Nephron (organoid): Measurements from ENCODE around the gene NR1D2.
"Not testable (repeated sequence)": the region's sequence is repeated elsewhere in the genome, so short reads cannot be mapped to it uniquely, and the experiment has no call there.

Experiments
- H3K27ac Mint-ChIP-seq, 3 experiments: 2 replicates each; pipeline ENCODE4 v1.8.0; 2020; ENCODE audit warnings: mixed read lengths in 3 of 3, mild to moderate bottlenecking in 2 of 3, moderate library complexity in 1 of 3
- H3K27me3 Mint-ChIP-seq: 2 replicates; pipeline ENCODE4 v1.8.0; 2021; ENCODE audit warnings: low read depth, mild to moderate bottlenecking, moderate library complexity, mixed read lengths
- H3K36me3 Mint-ChIP-seq: 2 replicates; pipeline ENCODE4 v1.8.0; 2020; ENCODE audit warnings: low read depth, mixed read lengths
- H3K4me1 Mint-ChIP-seq: 2 replicates; pipeline ENCODE4 v1.8.0; 2020; ENCODE audit warnings: mixed read lengths
- H3K4me3 Mint-ChIP-seq, 3 experiments: 2 replicates each; pipeline ENCODE4 v1.8.0; 2020; ENCODE audit warnings: mild to moderate bottlenecking in 3 of 3, mixed read lengths in 3 of 3, moderate library complexity in 2 of 3
- H3K9me3 Mint-ChIP-seq: 2 replicates; pipeline ENCODE4 v1.8.0; 2020; ENCODE audit warnings: mixed read lengths
- TF ChIP-seq, protein P1 (sequence below), 3 experiments: fragments of 200-600 bp; sonication (generic); IDR thresholded peaks; one replicate each; pipeline ENCODE4 v1.5.0; 2021; ENCODE audit warnings: antibody characterized with exemption in 3 of 3; ENCODE audit not compliant: unreplicated experiment in 3 of 3

Gene NR1D2

DNA sequence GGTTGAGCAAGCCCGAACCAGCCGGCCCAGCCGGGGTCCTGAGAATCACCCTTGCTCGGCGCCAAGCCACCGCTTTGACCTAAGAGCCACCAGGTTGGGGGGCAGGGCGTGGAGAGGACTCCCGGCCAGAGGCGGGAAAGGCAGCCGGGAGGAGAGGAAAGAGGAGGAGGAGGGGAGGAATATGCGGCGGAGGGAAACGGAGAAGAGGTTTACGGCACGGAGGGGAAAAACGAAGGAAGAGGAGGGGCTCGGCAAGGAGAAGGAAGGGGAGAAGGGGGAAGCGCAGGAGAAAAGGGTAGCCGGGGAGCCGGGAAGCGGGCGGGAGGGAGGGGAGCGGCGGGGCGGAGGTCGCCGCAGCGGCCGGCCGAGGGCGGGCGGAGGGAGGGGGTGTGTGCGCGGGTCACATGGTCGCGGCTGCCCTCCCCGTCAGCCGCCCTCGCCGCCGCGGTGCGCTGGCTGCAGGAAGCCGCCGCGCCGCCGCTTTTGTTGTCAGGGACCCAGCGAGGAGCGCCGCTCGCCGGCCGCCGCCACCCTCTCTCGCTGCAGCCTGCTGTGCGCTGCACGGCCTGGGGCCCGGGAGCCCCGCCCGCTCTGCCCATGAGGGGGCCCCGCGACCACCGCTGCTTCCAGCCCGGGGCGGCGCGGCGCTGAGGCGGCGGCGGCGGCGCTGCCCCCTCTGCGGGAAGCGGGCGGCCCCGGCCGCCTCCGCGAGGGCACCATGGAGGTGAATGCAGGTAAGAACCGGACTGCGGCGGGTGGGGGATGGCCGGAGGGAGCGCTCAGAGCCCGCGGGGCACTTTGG, at the start of gene NR1D2:
Gene NR1D2 (plus strand): TSS at position 426 of the 802 bp plus-strand sequence. CDS start 293 bp downstream, at position 719.
- H3K4me1 Mint-ChIP-seq: peaks cover 26% of the 10 kb centered on the region
- peak within 1 kb of the TSS; percentile 33 to 91 (median 74) for H3K27ac Mint-ChIP-seq
- no peaks in the 10 kb centered on the region for H3K9me3 Mint-ChIP-seq
- peak within 1 kb of the TSS; percentile 84 to 95 (median 90) for H3K4me3 Mint-ChIP-seq
- H3K36me3 Mint-ChIP-seq: no peaks in the 10 kb centered on the region
- H3K27me3 Mint-ChIP-seq: peaks cover 7% of the 10 kb centered on the region
- TF ChIP-seq, protein P1, sequence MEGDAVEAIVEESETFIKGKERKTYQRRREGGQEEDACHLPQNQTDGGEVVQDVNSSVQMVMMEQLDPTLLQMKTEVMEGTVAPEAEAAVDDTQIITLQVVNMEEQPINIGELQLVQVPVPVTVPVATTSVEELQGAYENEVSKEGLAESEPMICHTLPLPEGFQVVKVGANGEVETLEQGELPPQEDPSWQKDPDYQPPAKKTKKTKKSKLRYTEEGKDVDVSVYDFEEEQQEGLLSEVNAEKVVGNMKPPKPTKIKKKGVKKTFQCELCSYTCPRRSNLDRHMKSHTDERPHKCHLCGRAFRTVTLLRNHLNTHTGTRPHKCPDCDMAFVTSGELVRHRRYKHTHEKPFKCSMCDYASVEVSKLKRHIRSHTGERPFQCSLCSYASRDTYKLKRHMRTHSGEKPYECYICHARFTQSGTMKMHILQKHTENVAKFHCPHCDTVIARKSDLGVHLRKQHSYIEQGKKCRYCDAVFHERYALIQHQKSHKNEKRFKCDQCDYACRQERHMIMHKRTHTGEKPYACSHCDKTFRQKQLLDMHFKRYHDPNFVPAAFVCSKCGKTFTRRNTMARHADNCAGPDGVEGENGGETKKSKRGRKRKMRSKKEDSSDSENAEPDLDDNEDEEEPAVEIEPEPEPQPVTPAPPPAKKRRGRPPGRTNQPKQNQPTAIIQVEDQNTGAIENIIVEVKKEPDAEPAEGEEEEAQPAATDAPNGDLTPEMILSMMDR (IDR thresholded peaks at IDR 0.05; ENCODE audit: unreplicated experiment in 3 of 3): no peak

DNA sequence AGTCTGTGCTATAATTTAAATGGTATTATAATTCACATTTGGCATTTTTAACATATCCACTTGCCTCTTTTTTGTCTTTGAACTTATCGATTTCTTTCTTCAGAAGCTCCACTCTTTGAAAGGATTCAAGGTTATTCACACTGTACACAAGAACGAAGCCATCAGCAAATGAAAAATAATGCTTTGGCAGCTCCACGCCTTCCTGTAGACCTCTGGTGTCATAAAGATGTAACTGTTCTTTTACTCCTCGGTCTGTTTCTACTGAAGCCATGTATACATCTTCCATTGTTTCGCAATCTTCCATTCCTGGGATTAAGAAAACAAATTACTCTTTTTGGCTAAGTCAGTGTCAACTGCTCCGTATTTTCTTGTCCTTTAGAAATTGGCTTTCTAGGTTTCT, 44.3 kb upstream of the NR1D2 start:
- H3K4me1 Mint-ChIP-seq: no peaks in the 10 kb centered on the region
- no peak overlapping the region for H3K4me3 Mint-ChIP-seq
- peaks cover 96% of the 10 kb centered on the region for H3K36me3 Mint-ChIP-seq
- TF ChIP-seq, protein P1 (IDR thresholded peaks at IDR 0.05; ENCODE audit: unreplicated experiment in 3 of 3): no peak
- H3K27me3 Mint-ChIP-seq: no peaks in the 10 kb centered on the region
- H3K27ac Mint-ChIP-seq: no peak overlapping the region
- peaks cover 19% of the 10 kb centered on the region for H3K9me3 Mint-ChIP-seq

DNA sequence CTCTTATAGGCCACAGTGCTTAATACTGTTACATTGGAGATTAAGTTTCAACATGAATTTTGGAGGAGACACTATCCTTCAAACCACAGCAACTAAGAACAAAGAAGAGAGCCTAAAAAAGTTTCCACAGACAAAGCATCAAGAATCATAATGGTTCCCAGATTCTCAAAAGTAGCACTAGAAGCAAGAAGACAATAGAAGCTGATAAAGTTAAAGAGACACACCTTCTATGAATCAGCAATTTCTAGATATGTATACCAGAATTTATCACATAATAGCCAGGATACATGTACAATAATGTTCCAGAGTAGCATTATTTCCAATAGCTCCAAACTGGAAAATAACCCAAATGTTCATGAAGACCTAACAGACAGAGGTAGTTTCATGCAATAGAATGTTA, 40.5 kb upstream of the NR1D2 start:
- Mint-ChIP-seq H3K9me3 (peaks cover 6% of the 10 kb centered on the region), H3K4me3 (no peak overlapping the region), H3K27me3 (no peaks in the 10 kb centered on the region), H3K36me3 (peaks cover 85% of the 10 kb centered on the region), H3K27ac (no peak overlapping the region), H3K4me1 (no peaks in the 10 kb centered on the region)
- TF ChIP-seq, protein P1 (IDR thresholded peaks at IDR 0.05; ENCODE audit: unreplicated experiment in 3 of 3): no peak

DNA sequence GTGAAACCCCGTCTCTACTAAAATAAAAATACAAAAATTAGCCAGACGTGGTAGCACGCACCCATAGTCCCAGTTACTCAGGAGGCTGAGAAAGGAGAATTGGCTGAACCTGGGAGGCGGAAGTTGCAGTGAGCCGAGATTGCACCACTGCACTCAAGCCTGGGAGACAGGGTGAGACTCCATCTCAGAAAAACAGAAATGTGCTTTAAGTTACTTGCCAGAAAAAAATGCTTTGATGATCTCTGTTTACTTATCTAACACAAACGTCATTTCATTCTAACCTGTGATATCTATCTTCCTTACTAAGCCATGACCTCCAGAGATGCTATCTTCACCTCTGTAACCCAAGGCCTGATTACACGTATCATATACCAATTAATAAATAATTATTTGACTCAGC, 35.7 kb upstream of the NR1D2 start:
- Mint-ChIP-seq H3K4me1 (peaks cover 8% of the 10 kb centered on the region), H3K27me3 (no peaks in the 10 kb centered on the region), H3K9me3 (no peaks in the 10 kb centered on the region), H3K36me3 (peaks cover 61% of the 10 kb centered on the region), H3K4me3 (no peak overlapping the region), H3K27ac (no peak overlapping the region)
- TF ChIP-seq, protein P1 (IDR thresholded peaks at IDR 0.05; ENCODE audit: unreplicated experiment in 3 of 3): no peak

DNA sequence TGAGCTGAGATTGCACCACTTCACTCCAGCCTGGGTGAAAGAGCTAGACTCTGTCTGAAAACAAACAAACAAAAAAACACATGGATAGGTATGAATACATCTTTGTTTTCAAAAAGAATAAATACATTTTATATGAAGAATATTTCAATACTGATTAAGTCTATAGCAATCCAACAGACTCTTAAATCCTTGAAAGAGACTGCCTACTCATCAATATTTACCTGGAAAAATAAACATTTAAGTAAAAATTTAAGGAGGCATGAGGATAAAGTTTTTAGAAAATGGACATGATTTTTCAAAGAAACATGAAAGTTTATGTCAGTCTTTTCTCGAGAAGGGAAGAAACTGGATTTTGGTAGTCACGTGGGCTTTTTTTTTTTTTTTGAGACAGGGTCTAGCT, 33.7 kb upstream of the NR1D2 start:
- Mint-ChIP-seq H3K27me3 (no peaks in the 10 kb centered on the region), H3K27ac (no peak overlapping the region), H3K4me3 (no peak overlapping the region), H3K36me3 (peaks cover 41% of the 10 kb centered on the region), H3K9me3 (no peaks in the 10 kb centered on the region), H3K4me1 (peaks cover 24% of the 10 kb centered on the region)
- TF ChIP-seq, protein P1 (IDR thresholded peaks at IDR 0.05; ENCODE audit: unreplicated experiment in 3 of 3): no peak

DNA sequence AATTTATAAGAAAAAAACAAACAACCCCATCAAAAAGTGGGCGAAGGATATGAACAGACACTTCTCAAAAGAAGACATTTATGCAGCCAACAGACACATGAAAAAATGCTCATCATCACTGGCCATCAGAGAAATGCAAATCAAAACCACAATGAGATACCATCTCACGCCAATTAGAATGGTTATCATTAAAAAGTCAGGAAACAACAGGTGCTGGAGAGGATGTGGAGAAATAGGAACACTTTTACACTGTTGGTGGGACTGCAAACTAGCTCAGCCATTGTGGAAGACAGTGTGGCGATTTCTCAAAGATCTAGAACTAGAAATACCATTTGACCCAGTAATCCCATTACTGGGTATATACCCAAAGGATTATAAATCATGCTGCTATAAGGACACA, 32.8 kb upstream of the NR1D2 start:
- not testable (repeated sequence) for H3K27ac Mint-ChIP-seq, H3K27me3 Mint-ChIP-seq, H3K9me3 Mint-ChIP-seq, H3K4me3 Mint-ChIP-seq
- H3K4me1 Mint-ChIP-seq: peaks cover 24% of the 10 kb centered on the region
- peaks cover 33% of the 10 kb centered on the region for H3K36me3 Mint-ChIP-seq
